ENCODE measurements around the gene TRIM8. TPM values are rescaled to one million over a fixed set of nuclear protein-coding genes. Genes with fewer than 3 reads are reported as not detected.

Gene TRIM8
- total and polyA plus RNA-seq, 2 experiments from 2014 or later, result 37.5 to 108 TPM

DNA sequence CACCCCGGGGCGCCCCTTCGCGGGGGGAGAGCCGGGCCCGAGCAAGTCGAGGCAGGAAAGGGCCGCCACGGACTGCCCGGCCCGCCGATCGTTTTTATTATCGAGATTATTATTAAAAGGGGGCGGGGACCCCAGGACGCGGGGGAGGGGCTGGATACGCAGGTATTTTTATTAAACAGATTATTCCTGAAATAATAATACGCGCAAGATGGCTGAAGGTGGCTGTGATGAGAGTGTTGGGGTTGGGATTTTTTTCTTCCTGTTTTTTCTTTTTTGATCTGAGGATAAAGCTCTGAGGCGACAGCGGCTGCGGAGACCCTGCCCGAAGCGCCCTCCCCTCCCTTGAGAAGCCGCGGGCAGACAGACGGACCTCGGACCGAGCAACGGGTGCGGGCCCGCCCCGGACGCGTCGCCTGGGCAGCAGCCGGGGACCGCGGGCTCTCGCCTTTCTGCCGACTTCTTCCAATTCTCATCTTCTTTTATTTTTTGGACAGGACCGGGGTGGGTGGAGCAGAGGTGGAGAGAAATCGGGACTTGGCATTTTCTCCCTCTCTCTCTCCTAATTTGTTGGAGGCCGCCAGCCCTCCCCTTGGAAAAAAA lies 1.4 kb upstream of the TRIM8 start:
- peaks cover 16% of the 10 kb centered on the region for H3K4me1 ChIP-seq (ENCODE audit: insufficient read depth)
- no peaks in the 10 kb centered on the region for H3K9me3 ChIP-seq (ENCODE audit: low read depth)
- TF ChIP-seq EZH2phosphoT487 (IDR thresholded peaks at IDR 0.05; ENCODE audit: insufficient read depth, low read depth), result no peak
- TF ChIP-seq EZH2 (IDR thresholded peaks at IDR 0.05; ENCODE audit: insufficient read depth, poor library complexity, severe bottlenecking), result no peak
- H3K4me2 ChIP-seq (ENCODE audit: unreplicated experiment), result peak overlapping the region; percentile 71
- DNase-seq, result peak; percentile 80
- no peaks in the 10 kb centered on the region for H3K9me2 ChIP-seq (ENCODE audit: insufficient read depth)
- H3F3A ChIP-seq (ENCODE audit: insufficient read depth), result peaks cover 14% of the 10 kb centered on the region
- peak overlapping the region; percentile 66 for H2AFZ ChIP-seq
- peak overlapping the region; percentile 97 for H3K27ac ChIP-seq
- H3K9ac ChIP-seq, result peak overlapping the region; percentile 96
- in situ Hi-C loops (cut with MboI), result no loop called here
- H4K20me1 ChIP-seq (ENCODE audit: insufficient read depth), result 0 out of 2 replicates have a peak, but pooled peaks cover 6% of the 10 kb centered on the region
- H3K4me3 ChIP-seq, result peak overlapping the region; percentile 88
- no peaks in the 10 kb centered on the region for H3K36me3 ChIP-seq (ENCODE audit: low read depth)
- 1 to 2% methylated on average over 37 to 45 of the region's 45 CpGs for WGBS, 2 experiments (ENCODE audit: low coverage in 1 of 2, low lambda C conversion rate in 2 of 2, missing lambda C conversion rate in 2 of 2)
- H3K79me2 ChIP-seq (ENCODE audit: insufficient read depth), result peaks cover 32% of the 10 kb centered on the region
- no peaks in the 10 kb centered on the region for H3K27me3 ChIP-seq (replicated peaks; ENCODE audit: insufficient read depth)

DNA sequence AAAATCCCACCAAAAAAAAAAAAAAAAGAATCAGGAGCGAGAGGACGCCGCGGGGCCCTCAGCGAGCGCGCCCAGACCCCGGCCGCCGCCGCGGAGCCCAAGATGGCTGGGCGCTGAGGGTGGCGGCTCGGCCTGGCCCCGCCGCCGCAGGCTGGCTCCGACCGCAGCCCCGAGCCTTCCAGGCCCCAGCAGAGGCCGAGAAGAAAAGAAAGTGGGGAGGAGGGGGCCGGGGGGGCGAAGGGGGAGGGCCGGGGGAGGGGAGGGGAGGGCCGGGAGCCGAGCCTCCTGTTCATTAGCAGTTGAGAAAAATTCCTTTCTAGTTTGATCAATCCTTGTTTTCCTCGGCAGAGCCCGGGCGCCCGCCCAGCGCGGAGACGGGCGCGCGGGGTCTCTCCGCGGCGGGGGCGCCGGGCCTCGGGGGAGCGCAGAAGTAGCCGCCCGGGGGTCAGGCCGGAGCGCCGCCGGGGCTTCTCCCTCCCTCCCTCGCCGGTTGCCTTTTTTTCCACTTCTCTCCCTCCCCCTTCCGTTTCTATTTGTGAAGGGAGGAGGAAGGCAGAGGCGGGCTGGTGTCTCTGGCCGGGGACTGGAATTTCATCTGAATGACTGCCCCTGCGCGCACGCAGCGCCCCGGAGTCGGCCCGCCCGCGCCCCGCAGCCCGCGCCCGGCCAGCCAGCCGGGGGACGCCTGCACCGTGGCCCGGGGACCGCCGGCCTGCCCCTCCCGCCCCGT lies 778 bp upstream of the TRIM8 start:
- WGBS, 2 experiments (ENCODE audit: low coverage in 1 of 2, low lambda C conversion rate in 2 of 2, missing lambda C conversion rate in 2 of 2), result 2% methylated on average over 50 to 70 of the region's 76 CpGs
- H3K79me2 ChIP-seq (ENCODE audit: insufficient read depth), result peaks cover 39% of the 10 kb centered on the region

DNA sequence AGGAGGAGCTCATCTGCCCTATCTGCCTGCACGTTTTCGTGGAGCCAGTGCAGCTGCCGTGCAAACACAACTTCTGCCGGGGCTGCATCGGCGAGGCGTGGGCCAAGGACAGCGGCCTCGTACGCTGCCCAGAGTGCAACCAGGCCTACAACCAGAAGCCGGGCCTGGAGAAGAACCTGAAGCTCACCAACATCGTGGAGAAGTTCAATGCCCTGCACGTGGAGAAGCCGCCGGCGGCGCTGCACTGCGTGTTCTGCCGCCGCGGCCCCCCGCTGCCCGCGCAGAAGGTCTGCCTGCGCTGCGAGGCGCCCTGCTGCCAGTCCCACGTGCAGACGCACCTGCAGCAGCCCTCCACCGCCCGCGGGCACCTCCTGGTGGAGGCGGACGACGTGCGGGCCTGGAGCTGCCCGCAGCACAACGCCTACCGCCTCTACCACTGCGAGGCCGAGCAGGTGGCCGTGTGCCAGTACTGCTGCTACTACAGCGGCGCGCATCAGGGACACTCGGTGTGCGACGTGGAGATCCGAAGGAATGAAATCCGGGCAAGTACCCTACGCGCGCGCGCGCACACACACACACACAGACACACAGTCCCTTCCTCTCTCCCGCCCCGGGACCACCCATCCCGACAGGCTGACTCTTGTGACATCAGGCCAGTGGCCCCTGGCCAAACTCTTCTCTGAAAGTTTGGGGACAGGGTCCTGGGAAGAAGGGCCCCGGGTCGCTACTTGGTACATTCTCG lies 538 bp downstream of the TRIM8 start:
- Histone ChIP-seq H3K36me3 (ENCODE audit: low read depth) (no peaks in the 10 kb centered on the region), H3K27ac (peak overlapping the region; percentile 97), H3F3A (ENCODE audit: insufficient read depth) (peaks cover 14% of the 10 kb centered on the region), H3K27me3 (replicated peaks; ENCODE audit: insufficient read depth) (no peaks in the 10 kb centered on the region), H3K9ac (peak overlapping the region; percentile 96), H2AFZ (no peak overlapping the region), H3K4me3 (peak overlapping the region; percentile 88), H3K9me3 (ENCODE audit: low read depth) (no peaks in the 10 kb centered on the region), H3K4me1 (ENCODE audit: insufficient read depth) (peaks cover 36% of the 10 kb centered on the region), H3K79me2 (ENCODE audit: insufficient read depth) (peaks cover 52% of the 10 kb centered on the region), H3K4me2 (ENCODE audit: unreplicated experiment) (peak overlapping the region; percentile 84), H3K9me2 (ENCODE audit: insufficient read depth) (no peaks in the 10 kb centered on the region), H4K20me1 (ENCODE audit: insufficient read depth) (0 out of 2 replicates have a peak, but pooled peaks cover 10% of the 10 kb centered on the region)
- 0 to 1% methylated on average over 36 to 40 of the region's 62 CpGs for WGBS, 2 experiments (ENCODE audit: low coverage in 1 of 2, low lambda C conversion rate in 2 of 2, missing lambda C conversion rate in 2 of 2)
- in situ Hi-C loops (cut with MboI), result no loop called here
- DNase-seq, result peak; percentile 90
- TF ChIP-seq EZH2 (IDR thresholded peaks at IDR 0.05; ENCODE audit: insufficient read depth, poor library complexity, severe bottlenecking) (no peak), EZH2phosphoT487 (IDR thresholded peaks at IDR 0.05; ENCODE audit: insufficient read depth, low read depth) (no peak)

More for the DNA sequence above, 778 bp upstream of the TRIM8 start:
- H3K4me2 ChIP-seq (ENCODE audit: unreplicated experiment), result peak overlapping the region; percentile 84
- H3K27ac ChIP-seq, result peak overlapping the region; percentile 97
- TF ChIP-seq EZH2 (IDR thresholded peaks at IDR 0.05; ENCODE audit: insufficient read depth, poor library complexity, severe bottlenecking), result no peak
- TF ChIP-seq EZH2phosphoT487 (IDR thresholded peaks at IDR 0.05; ENCODE audit: insufficient read depth, low read depth), result no peak
- in situ Hi-C loops (cut with MboI), result no loop called here
- H3K9me3 ChIP-seq (ENCODE audit: low read depth), result no peaks in the 10 kb centered on the region
- H3K4me3 ChIP-seq, result peak overlapping the region; percentile 88
- peak overlapping the region; percentile 66 for H2AFZ ChIP-seq
- peaks cover 14% of the 10 kb centered on the region for H3F3A ChIP-seq (ENCODE audit: insufficient read depth)
- no peaks in the 10 kb centered on the region for H3K9me2 ChIP-seq (ENCODE audit: insufficient read depth)
- peaks cover 23% of the 10 kb centered on the region for H3K4me1 ChIP-seq (ENCODE audit: insufficient read depth)
- no peaks in the 10 kb centered on the region for H3K36me3 ChIP-seq (ENCODE audit: low read depth)
- H4K20me1 ChIP-seq (ENCODE audit: insufficient read depth), result 0 out of 2 replicates have a peak, but pooled peaks cover 10% of the 10 kb centered on the region
- no peaks in the 10 kb centered on the region for H3K27me3 ChIP-seq (replicated peaks; ENCODE audit: insufficient read depth)
- peak; percentile 89 for DNase-seq
- H3K9ac ChIP-seq, result peak overlapping the region; percentile 96

DNA sequence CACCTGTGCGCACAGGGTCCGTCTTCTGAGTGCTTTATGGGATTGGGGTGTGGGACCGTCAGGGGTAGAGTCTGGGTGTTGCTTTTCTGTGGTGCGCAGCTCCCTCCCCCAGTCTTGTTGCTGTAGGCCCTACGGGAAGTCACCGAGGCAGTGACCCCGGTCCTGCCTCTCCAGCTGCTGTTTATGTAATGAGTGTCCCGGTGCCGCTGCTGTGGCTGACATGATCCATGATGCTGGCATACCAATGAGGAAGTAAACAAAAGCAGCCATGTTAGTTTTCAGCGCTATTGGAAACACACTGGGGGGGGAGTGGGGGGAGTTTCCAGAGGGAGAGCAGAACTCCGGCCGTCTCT lies 1.1 kb downstream of the TRIM8 start:
- no peak for TF ChIP-seq EZH2phosphoT487 (IDR thresholded peaks at IDR 0.05; ENCODE audit: insufficient read depth, low read depth)
- no peak for TF ChIP-seq EZH2 (IDR thresholded peaks at IDR 0.05; ENCODE audit: insufficient read depth, poor library complexity, severe bottlenecking)
- Histone ChIP-seq H2AFZ (0 out of 2 replicates have a peak overlapping the region, but pooled peaks have one; percentile 26), H3K27ac (peak overlapping the region; percentile 97), H3F3A (ENCODE audit: insufficient read depth) (peaks cover 14% of the 10 kb centered on the region), H3K36me3 (ENCODE audit: low read depth) (no peaks in the 10 kb centered on the region), H3K4me2 (ENCODE audit: unreplicated experiment) (peak overlapping the region; percentile 84), H3K9me3 (ENCODE audit: low read depth) (no peaks in the 10 kb centered on the region), H3K9me2 (ENCODE audit: insufficient read depth) (no peaks in the 10 kb centered on the region), H4K20me1 (ENCODE audit: insufficient read depth) (0 out of 2 replicates have a peak, but pooled peaks cover 10% of the 10 kb centered on the region), H3K9ac (peak overlapping the region; percentile 96), H3K4me1 (ENCODE audit: insufficient read depth) (peaks cover 41% of the 10 kb centered on the region), H3K4me3 (peak overlapping the region; percentile 88), H3K79me2 (ENCODE audit: insufficient read depth) (peaks cover 58% of the 10 kb centered on the region), H3K27me3 (replicated peaks; ENCODE audit: insufficient read depth) (no peaks in the 10 kb centered on the region)
- in situ Hi-C loops (cut with MboI), result no loop called here
- 0 to 2% methylated on average over 12 of the region's 12 CpGs for WGBS, 2 experiments (ENCODE audit: low coverage in 1 of 2, low lambda C conversion rate in 2 of 2, missing lambda C conversion rate in 2 of 2)
- no peak for DNase-seq

Data from GM23248 (cell line).